Smooth muscle cell of trachea (primary cell): ENCODE results near the gene FKBP1C. TPM values are rescaled to one million over a fixed set of nuclear protein-coding genes. Genes with fewer than 3 reads are reported as not detected.

Experiments
- total RNA-seq: library from RNA; depleted of rRNA; stranded (reverse); fragments of >200 nt; gene quantifications from 2 replicates; pipeline ENCODE4 v1.2.1, GENCODE V29; 2014

The FKBP1C gene
- total RNA-seq: 0.17 and 0.87 TPM in 2 replicates

GRCh38 chr6:63211343-63211742 lies at the start of gene FKBP1C:
FKBP1C (plus strand) TSS chr6:63211469.

Other genes starting within 250 kb of the FKBP1C start
- gene LGSN, start 108.5 kb downstream of the FKBP1C start, total RNA-seq: under 0.01 TPM in 1 of 2 replicates, not detected in the other